GM12891 (cell line): ENCODE data around the gene NMUR1.

ENCODE experiments used
- PAX5 ChIP-seq: IDR thresholded peaks from 2 replicates; pipeline ENCODE4 v1.6.1; 2011; ENCODE audit warnings: low read length, moderate library complexity, mild to moderate bottlenecking; ENCODE audit not compliant: insufficient read depth, severe bottlenecking
- POLR2A ChIP-seq: IDR thresholded peaks from 2 replicates; pipeline ENCODE4 v1.6.1; 2011; ENCODE audit warnings: low read depth, low read length, control low read depth
- POLR2AphosphoS5 ChIP-seq: IDR thresholded peaks from 2 replicates; pipeline ENCODE4 v1.6.1; 2011; ENCODE audit warnings: low read depth, low read length, control low read depth
- POU2F2 ChIP-seq: IDR thresholded peaks from 2 replicates; pipeline ENCODE4 v1.6.1; 2011; ENCODE audit warnings: low read depth, mild to moderate bottlenecking, control low read depth, low read length, moderate library complexity
- SPI1 ChIP-seq: IDR thresholded peaks from 2 replicates; pipeline ENCODE4 v1.6.1; 2011; ENCODE audit warnings: low read depth, low read length, control low read depth
- TAF1 ChIP-seq: IDR thresholded peaks from 2 replicates; pipeline ENCODE4 v1.6.1; 2011; ENCODE audit warnings: low read depth, low read length, control low read depth

DNA sequence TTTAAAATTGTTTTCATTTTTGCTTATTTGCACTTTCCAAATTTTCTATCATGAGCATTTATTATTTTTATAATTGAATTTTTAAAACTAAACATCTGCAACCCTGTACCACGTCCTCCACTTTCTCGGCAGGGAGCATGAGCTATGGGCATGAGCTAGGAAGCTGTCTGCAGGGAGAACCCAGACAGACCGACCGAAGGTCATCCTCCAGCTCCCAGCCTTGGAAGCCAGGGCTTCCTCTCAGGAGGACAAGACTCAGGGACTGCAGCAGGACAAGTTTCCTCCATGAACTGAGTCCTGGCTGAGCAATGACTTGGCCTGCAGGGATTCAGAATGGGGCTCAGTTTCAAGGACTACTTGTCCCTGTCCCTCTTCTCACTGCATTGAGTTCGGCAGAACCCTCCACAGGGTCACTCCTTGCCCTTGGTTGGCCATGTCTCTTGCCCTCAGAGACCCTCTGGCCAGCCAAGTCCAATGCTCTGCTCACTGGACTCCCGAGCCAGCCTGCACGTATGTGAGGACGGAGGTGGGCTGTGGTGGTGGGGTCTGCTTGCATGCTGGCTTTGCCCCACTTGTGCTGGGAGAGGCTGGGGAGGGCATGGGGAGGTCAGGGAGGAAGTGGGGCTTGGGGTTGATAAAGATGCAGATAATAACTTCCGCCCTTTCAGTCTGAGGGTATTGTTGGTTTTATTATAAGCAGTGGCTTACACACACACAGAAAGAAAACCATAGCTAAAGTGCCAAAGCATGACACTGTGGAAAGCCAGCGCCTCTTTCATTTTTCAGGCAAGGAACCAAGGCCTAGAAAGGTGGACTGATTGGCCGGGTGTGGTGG lies 6.6 kb downstream of the NMUR1 start:
- TF ChIP-seq POLR2AphosphoS5 (no peak), POLR2A (no peak), TAF1 (no peak), SPI1 (no peak; the same call in 1 of the 2 replicates), PAX5 (no peak), POU2F2 (no peak)
